ENCODE measurements around the gene RPRML. TPM values are rescaled to one million over a fixed set of nuclear protein-coding genes. Genes with fewer than 3 reads are reported as not detected.

Gene RPRML
- polyA plus RNA-seq, 4 donors = 0.10 to 0.51 TPM; not detected in 2

- peaks cover 4 to 16% (median 4%) of the 10 kb centered on the region in 3 donors for H3K27me3 ChIP-seq (ENCODE audit: control insufficient read depth in 3 of 3, insufficient read depth in 3 of 3, low read length in 3 of 3)
- DNase-seq = no peak
- peaks cover 0 to 4% (median 0%) of the 10 kb centered on the region in 3 donors for H3K36me3 ChIP-seq (ENCODE audit: control insufficient read depth in 3 of 3, insufficient read depth in 2 of 3, low read depth in 1 of 3, low read length in 3 of 3)
- no peak overlapping the region for H3K4me3 ChIP-seq (ENCODE audit: low read depth in 1 of 3, low read length in 3 of 3)
- no peaks in the 10 kb centered on the region for H3K9me3 ChIP-seq (ENCODE audit: control insufficient read depth in 2 of 2, insufficient read depth in 1 of 2, low read depth in 1 of 2, low read length in 1 of 2)
- FAIRE-seq = no peak
- no peak overlapping the region for H3K27ac ChIP-seq (ENCODE audit: low read depth in 1 of 3, low read length in 2 of 3)
- no peaks in the 10 kb centered on the region for H3K4me1 ChIP-seq (ENCODE audit: control insufficient read depth in 3 of 3, insufficient read depth in 2 of 3, low read depth in 1 of 3, low read length in 2 of 3)
- 19 to 61% (median 33%) methylated on average over 6 of the region's 6 CpGs for WGBS, 3 donors
Observed at GRCh38 chr17:46972346-46972745, 6.7 kb downstream of the RPRML start.

GRCh38 chr17:46971647-46972300 lies 7.3 kb downstream of the RPRML start:
- H3K27ac ChIP-seq (ENCODE audit: low read depth in 1 of 3, low read length in 2 of 3) = no peak overlapping the region
- FAIRE-seq (no peak), DNase-seq (no peak)
- H3K27me3 ChIP-seq (ENCODE audit: control insufficient read depth in 3 of 3, insufficient read depth in 3 of 3, low read length in 3 of 3) = peaks cover 0 to 10% (median under 1%) of the 10 kb centered on the region in 3 donors
- no peaks in the 10 kb centered on the region for H3K4me1 ChIP-seq (ENCODE audit: control insufficient read depth in 3 of 3, insufficient read depth in 2 of 3, low read depth in 1 of 3, low read length in 2 of 3)
- H3K4me3 ChIP-seq (ENCODE audit: low read depth in 1 of 3, low read length in 3 of 3) = no peak overlapping the region
- peaks cover 0 to 4% (median 0%) of the 10 kb centered on the region in 3 donors for H3K36me3 ChIP-seq (ENCODE audit: control insufficient read depth in 3 of 3, insufficient read depth in 2 of 3, low read depth in 1 of 3, low read length in 3 of 3)
- 64 to 76% (median 72%) methylated on average over 10 of the region's 10 CpGs for WGBS, 3 donors
- H3K9me3 ChIP-seq (ENCODE audit: control insufficient read depth in 2 of 2, insufficient read depth in 1 of 2, low read depth in 1 of 2, low read length in 1 of 2) = no peaks in the 10 kb centered on the region

DNA sequence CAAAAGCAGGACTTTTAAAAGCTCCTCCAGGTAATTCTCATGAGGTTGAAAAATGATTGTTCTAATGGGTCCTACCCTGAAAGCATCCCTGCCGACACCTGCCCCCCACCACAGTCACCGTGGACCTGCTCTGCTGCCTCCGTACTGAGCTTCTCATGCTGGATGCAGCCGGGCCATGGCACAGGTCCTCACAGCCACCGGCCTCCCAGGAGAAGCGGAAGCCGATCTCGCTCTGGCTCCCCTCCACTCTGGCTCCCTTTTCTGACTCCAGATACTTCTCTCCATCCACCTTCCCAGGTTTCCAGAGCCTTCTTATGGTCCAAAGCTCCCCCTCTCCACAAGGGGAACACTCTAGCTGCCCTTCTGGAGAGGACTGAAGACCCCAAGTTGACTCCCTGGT lies 10.2 kb downstream of the RPRML start:
- no peak for DNase-seq
- no peak overlapping the region for H3K27ac ChIP-seq (ENCODE audit: low read depth in 1 of 3, low read length in 2 of 3)
- H3K36me3 ChIP-seq (ENCODE audit: control insufficient read depth in 3 of 3, insufficient read depth in 2 of 3, low read depth in 1 of 3, low read length in 3 of 3) = peaks cover 0 to 4% (median 0%) of the 10 kb centered on the region in 3 donors
- no peak for FAIRE-seq
- H3K9me3 ChIP-seq (ENCODE audit: control insufficient read depth in 2 of 2, insufficient read depth in 1 of 2, low read depth in 1 of 2, low read length in 1 of 2) = no peaks in the 10 kb centered on the region
- WGBS, 3 donors = 91 to 98% (median 97%) methylated on average over 8 of the region's 8 CpGs
- H3K27me3 ChIP-seq (ENCODE audit: control insufficient read depth in 3 of 3, insufficient read depth in 3 of 3, low read length in 3 of 3) = peaks cover 0 to 2% (median 0%) of the 10 kb centered on the region in 3 donors
- H3K4me1 ChIP-seq (ENCODE audit: control insufficient read depth in 3 of 3, insufficient read depth in 2 of 3, low read depth in 1 of 3, low read length in 2 of 3) = no peaks in the 10 kb centered on the region
- H3K4me3 ChIP-seq (ENCODE audit: low read depth in 1 of 3, low read length in 3 of 3) = no peak overlapping the region

GRCh38 chr17:46968224-46968834 lies 10.7 kb downstream of the RPRML start:
- WGBS, 3 donors = 81 to 90% (median 86%) methylated on average over 6 of the region's 6 CpGs
- Histone ChIP-seq H3K4me1 (ENCODE audit: control insufficient read depth in 3 of 3, insufficient read depth in 2 of 3, low read depth in 1 of 3, low read length in 2 of 3) (no peaks in the 10 kb centered on the region), H3K27ac (ENCODE audit: low read depth in 1 of 3, low read length in 2 of 3) (no peak overlapping the region), H3K36me3 (ENCODE audit: control insufficient read depth in 3 of 3, insufficient read depth in 2 of 3, low read depth in 1 of 3, low read length in 3 of 3) (peaks cover 0 to 4% (median 0%) of the 10 kb centered on the region in 3 donors), H3K9me3 (ENCODE audit: control insufficient read depth in 2 of 2, insufficient read depth in 1 of 2, low read depth in 1 of 2, low read length in 1 of 2) (no peaks in the 10 kb centered on the region), H3K27me3 (ENCODE audit: control insufficient read depth in 3 of 3, insufficient read depth in 3 of 3, low read length in 3 of 3) (no peaks in the 10 kb centered on the region), H3K4me3 (ENCODE audit: low read depth in 1 of 3, low read length in 3 of 3) (no peak overlapping the region)
- FAIRE-seq (no peak), DNase-seq (no peak)

DNA sequence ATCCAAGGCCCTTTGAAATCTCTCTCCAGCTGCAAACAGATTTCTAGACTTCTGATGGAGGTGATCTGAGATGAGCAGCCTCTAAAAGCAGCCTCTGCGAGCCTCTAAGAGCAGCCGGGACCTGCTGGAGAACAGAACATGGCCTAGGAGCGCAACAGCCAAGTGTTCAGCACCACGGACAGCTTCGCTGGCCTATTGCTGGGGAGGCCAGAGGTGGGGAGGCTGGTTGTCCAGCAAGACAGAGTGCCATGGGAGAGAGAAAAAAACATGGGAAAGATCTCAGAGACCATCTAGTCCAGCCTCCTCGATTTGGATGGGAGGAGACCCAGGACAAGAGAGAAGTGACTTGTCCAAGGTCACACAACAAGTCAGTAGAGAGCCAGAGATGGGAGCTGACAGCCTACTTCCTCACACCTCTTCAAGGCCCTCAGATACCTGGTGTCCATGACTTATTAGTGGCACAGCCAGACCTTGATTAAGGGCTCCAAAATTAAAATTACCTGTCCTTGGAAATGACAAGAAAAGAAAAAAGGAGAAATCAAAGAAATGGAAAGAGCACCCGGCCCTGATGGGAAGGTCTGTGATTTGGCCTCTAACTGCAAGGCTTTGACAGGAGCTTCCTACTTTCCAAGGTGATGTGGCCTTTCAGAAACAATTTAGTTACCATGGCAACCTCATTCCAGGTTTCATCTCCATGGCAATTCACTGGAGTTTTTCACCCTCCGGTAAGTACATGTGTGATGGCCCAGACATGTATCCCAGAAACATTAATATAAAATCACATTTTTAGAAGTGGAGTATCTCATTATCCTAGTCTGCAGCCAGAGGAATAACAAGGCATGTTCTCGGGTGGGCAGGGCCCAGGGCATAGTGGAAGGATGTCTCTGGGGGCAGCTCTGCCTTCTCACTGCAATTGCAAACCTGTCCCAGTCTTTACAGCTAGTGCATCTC lies 14.5 kb downstream of the RPRML start:
- Histone ChIP-seq H3K27ac (ENCODE audit: low read depth in 1 of 3, low read length in 2 of 3) (no peak overlapping the region), H3K27me3 (ENCODE audit: control insufficient read depth in 3 of 3, insufficient read depth in 3 of 3, low read length in 3 of 3) (no peaks in the 10 kb centered on the region), H3K9me3 (ENCODE audit: control insufficient read depth in 2 of 2, insufficient read depth in 1 of 2, low read depth in 1 of 2, low read length in 1 of 2) (no peaks in the 10 kb centered on the region), H3K4me1 (ENCODE audit: control insufficient read depth in 3 of 3, insufficient read depth in 2 of 3, low read depth in 1 of 3, low read length in 2 of 3) (no peaks in the 10 kb centered on the region), H3K36me3 (ENCODE audit: control insufficient read depth in 3 of 3, insufficient read depth in 2 of 3, low read depth in 1 of 3, low read length in 3 of 3) (peaks cover 0 to 4% (median 0%) of the 10 kb centered on the region in 3 donors), H3K4me3 (ENCODE audit: low read depth in 1 of 3, low read length in 3 of 3) (no peak overlapping the region)
- 75 to 83% (median 81%) methylated on average over 9 of the region's 9 CpGs for WGBS, 3 donors
- FAIRE-seq (no peak), DNase-seq (no peak)

DNA sequence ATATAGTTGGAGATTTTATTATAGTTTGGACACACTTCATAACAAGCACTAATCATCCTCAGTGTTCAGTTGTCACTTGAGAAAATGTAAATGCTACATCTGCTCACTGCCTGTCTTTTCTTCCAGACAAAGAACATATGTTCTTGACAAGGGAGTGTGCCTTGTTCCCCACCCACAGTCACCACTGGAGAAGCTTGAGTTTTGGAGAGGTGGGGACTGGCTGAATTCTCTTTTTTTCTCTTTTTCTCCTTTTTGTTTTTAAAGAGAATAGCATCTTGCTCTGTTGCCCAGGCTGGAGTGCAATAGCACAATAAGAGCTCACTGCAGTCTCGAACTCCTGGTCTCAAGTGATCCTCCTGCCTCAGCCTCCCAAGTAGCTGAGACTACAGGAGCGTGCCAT lies 15.5 kb downstream of the RPRML start:
- FAIRE-seq (no peak), DNase-seq (no peak)
- Histone ChIP-seq H3K9me3 (ENCODE audit: control insufficient read depth in 2 of 2, insufficient read depth in 1 of 2, low read depth in 1 of 2, low read length in 1 of 2) (no peaks in the 10 kb centered on the region), H3K4me1 (ENCODE audit: control insufficient read depth in 3 of 3, insufficient read depth in 2 of 3, low read depth in 1 of 3, low read length in 2 of 3) (no peaks in the 10 kb centered on the region), H3K27ac (ENCODE audit: low read depth in 1 of 3, low read length in 2 of 3) (no peak overlapping the region), H3K27me3 (ENCODE audit: control insufficient read depth in 3 of 3, insufficient read depth in 3 of 3, low read length in 3 of 3) (no peaks in the 10 kb centered on the region), H3K36me3 (ENCODE audit: control insufficient read depth in 3 of 3, insufficient read depth in 2 of 3, low read depth in 1 of 3, low read length in 3 of 3) (peaks cover 0 to 4% (median 0%) of the 10 kb centered on the region in 3 donors), H3K4me3 (ENCODE audit: low read depth in 1 of 3, low read length in 3 of 3) (no peak overlapping the region)
- 68 to 79% (median 77%) methylated on average over 2 of the region's 2 CpGs for WGBS, 3 donors

DNA sequence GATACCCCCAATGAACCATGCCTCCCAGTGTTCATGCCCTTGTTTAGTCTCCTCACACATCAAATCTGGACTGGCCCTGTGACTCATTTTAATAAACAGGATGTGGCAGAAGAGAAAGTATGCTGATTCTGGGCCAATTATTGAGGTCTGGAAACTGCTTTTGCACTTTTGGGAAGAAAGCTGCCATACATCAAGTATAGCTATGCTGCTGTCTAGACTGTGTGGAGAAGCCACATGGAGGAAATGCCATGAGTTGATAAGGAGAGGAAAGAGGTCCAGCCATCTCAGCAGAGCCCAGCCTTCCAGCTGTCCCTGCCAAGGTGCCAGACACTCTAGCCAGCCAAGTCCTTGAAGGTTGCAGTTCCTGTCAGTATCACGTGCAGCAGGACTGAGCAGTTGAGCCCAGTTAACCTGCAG lies 16.7 kb downstream of the RPRML start:
- FAIRE-seq (no peak), DNase-seq (no peak)
- no peaks in the 10 kb centered on the region for H3K4me1 ChIP-seq (ENCODE audit: control insufficient read depth in 3 of 3, insufficient read depth in 2 of 3, low read depth in 1 of 3, low read length in 2 of 3)
- H3K27ac ChIP-seq (ENCODE audit: low read depth in 1 of 3, low read length in 2 of 3) = no peak overlapping the region
- no peak overlapping the region for H3K4me3 ChIP-seq (ENCODE audit: low read depth in 1 of 3, low read length in 3 of 3)
- no peaks in the 10 kb centered on the region for H3K36me3 ChIP-seq (ENCODE audit: control insufficient read depth in 3 of 3, insufficient read depth in 2 of 3, low read depth in 1 of 3, low read length in 3 of 3)
- no peaks in the 10 kb centered on the region for H3K9me3 ChIP-seq (ENCODE audit: control insufficient read depth in 2 of 2, insufficient read depth in 1 of 2, low read depth in 1 of 2, low read length in 1 of 2)
- H3K27me3 ChIP-seq (ENCODE audit: control insufficient read depth in 3 of 3, insufficient read depth in 3 of 3, low read length in 3 of 3) = no peaks in the 10 kb centered on the region
- WGBS, 3 donors = 3 to 43% (median 10%) methylated on average over 1 of the region's 1 CpG

- Histone ChIP-seq H3K4me1 (ENCODE audit: control insufficient read depth in 3 of 3, insufficient read depth in 2 of 3, low read depth in 1 of 3, low read length in 2 of 3) (no peaks in the 10 kb centered on the region), H3K4me3 (ENCODE audit: low read depth in 1 of 3, low read length in 3 of 3) (no peak overlapping the region), H3K27ac (ENCODE audit: low read depth in 1 of 3, low read length in 2 of 3) (no peak overlapping the region), H3K36me3 (ENCODE audit: control insufficient read depth in 3 of 3, insufficient read depth in 2 of 3, low read depth in 1 of 3, low read length in 3 of 3) (no peaks in the 10 kb centered on the region), H3K9me3 (ENCODE audit: control insufficient read depth in 2 of 2, insufficient read depth in 1 of 2, low read depth in 1 of 2, low read length in 1 of 2) (no peaks in the 10 kb centered on the region), H3K27me3 (ENCODE audit: control insufficient read depth in 3 of 3, insufficient read depth in 3 of 3, low read length in 3 of 3) (no peaks in the 10 kb centered on the region)
- WGBS, 3 donors = 38 to 47% (median 42%) methylated on average over 2 of the region's 2 CpGs
- FAIRE-seq (no peak), DNase-seq (no peak)
Observed at GRCh38 chr17:46960152-46960551, 18.9 kb downstream of the RPRML start.

Measured in small intestine (tissue), 7 donors.